Epithelial cell of proximal tubule (primary cell): ENCODE results near the gene SLC6A12. TPM values are rescaled to one million over a fixed set of nuclear protein-coding genes. Genes with fewer than 3 reads are reported as not detected.

Source experiments
- DNase-seq: peaks from one replicate; pipeline ENCODE4 v3.0.0-alpha.2; 2011; ENCODE audit warnings: low read depth
- H3K4me3 ChIP-seq: 2 replicates; pipeline ENCODE4 v1.5.1; 2011; ENCODE audit warnings: low read depth, mild to moderate bottlenecking, low read length
- total RNA-seq: library from RNA; depleted of rRNA; stranded (reverse); fragments of >200 nt; gene quantifications from 2 replicates; pipeline ENCODE4 v1.2.3, GENCODE V29; 2015
- TF ChIP-seq, protein P1 (sequence below): conservative IDR thresholded peaks from 2 replicates; pipeline ENCODE4 v1.5.1; 2012; ENCODE audit warnings: low read depth, mild to moderate bottlenecking, low read length

Gene SLC6A12
- total RNA-seq, 1 donor from 2014 or later: not detected

DNA sequence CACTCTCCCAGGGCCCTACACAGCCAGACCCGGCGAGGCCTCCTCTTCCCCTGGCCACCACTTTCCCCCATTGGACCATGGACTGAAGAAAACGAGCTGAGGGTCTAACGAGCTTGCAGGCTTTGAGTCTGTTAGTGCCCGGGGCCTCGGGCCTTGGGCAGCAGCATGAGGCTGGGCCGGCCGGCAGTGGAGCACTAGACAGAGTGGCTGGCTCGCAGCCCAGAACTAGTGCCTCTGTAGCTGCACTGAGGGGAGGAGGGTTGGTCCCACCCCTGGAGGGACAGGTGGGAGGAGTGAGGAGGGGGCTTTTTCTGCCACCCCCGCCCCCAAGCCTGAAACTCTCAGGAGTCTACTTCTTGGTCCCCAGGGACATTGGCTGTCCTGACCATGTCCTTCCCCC is 38.7 kb downstream of the SLC6A12 start:
- TF ChIP-seq, protein P1, sequence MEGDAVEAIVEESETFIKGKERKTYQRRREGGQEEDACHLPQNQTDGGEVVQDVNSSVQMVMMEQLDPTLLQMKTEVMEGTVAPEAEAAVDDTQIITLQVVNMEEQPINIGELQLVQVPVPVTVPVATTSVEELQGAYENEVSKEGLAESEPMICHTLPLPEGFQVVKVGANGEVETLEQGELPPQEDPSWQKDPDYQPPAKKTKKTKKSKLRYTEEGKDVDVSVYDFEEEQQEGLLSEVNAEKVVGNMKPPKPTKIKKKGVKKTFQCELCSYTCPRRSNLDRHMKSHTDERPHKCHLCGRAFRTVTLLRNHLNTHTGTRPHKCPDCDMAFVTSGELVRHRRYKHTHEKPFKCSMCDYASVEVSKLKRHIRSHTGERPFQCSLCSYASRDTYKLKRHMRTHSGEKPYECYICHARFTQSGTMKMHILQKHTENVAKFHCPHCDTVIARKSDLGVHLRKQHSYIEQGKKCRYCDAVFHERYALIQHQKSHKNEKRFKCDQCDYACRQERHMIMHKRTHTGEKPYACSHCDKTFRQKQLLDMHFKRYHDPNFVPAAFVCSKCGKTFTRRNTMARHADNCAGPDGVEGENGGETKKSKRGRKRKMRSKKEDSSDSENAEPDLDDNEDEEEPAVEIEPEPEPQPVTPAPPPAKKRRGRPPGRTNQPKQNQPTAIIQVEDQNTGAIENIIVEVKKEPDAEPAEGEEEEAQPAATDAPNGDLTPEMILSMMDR: no peak
- H3K4me3 ChIP-seq: no peak overlapping the region

DNA sequence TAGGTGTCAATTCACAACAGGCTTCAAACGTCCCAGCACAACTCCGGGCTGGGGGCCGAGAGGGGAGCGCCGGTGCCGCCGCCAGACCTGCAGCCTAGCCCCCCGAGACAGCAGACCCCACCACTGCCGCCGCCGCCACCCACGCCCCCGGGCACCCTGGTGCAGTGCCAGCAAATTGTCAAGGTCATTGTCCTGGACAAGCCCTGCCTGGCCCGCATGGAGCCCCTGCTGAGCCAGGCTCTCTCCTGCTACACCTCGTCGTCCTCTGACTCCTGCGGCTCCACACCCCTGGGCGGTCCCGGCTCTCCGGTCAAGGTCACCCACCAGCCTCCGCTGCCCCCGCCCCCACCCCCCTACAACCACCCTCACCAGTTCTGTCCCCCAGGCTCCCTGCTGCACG is 39.4 kb downstream of the SLC6A12 start:
- no peak for DNase-seq
- TF ChIP-seq, protein P1: no peak
- H3K4me3 ChIP-seq: no peak overlapping the region

More for the DNA sequence above, 38.7 kb downstream of the SLC6A12 start:
- no peak for DNase-seq

DNA sequence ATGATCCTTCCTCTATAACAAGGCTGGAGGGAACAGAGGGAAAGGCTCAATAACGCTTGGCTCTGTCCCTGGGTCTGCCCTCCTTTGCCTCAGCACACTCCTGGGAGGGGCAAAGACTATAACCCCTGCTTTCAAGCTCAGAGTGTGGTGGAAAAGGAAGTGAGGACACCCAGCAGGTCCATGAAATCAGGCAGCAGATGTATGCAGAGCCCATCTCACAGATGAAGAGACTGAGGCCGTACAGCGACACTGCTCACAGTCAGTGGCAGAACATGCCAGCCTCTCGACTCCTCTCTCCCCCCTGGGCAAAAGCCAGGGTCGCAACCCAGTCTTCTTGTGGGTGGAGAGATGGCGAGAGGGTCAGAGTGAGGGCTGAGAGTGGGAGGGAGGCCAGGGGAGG is 39.8 kb downstream of the SLC6A12 start:
- DNase-seq: no peak
- no peak overlapping the region for H3K4me3 ChIP-seq
- TF ChIP-seq, protein P1: no peak

DNA sequence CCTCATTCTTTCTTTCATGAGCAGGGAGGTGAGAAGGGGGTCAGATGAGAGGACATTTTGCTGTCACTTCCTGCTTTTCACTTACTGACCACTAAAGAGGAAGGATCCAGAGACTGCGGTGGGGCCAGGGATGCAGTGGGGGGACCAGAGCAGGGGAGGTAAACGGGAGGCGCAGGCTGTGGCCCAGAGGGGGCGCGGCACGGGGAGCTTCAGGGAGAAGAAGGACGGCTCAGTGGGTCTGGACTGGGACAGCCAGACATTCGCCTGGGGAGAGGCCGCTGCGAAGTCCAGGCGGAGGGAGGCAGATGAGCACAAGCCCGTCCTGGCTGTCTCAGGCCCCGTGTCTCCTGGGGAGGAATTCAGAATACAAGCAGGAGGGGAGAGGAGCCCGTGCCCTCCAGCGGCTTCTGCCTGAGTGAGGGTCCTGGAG is 41.2 kb downstream of the SLC6A12 start:
- TF ChIP-seq, protein P1: no peak

DNA sequence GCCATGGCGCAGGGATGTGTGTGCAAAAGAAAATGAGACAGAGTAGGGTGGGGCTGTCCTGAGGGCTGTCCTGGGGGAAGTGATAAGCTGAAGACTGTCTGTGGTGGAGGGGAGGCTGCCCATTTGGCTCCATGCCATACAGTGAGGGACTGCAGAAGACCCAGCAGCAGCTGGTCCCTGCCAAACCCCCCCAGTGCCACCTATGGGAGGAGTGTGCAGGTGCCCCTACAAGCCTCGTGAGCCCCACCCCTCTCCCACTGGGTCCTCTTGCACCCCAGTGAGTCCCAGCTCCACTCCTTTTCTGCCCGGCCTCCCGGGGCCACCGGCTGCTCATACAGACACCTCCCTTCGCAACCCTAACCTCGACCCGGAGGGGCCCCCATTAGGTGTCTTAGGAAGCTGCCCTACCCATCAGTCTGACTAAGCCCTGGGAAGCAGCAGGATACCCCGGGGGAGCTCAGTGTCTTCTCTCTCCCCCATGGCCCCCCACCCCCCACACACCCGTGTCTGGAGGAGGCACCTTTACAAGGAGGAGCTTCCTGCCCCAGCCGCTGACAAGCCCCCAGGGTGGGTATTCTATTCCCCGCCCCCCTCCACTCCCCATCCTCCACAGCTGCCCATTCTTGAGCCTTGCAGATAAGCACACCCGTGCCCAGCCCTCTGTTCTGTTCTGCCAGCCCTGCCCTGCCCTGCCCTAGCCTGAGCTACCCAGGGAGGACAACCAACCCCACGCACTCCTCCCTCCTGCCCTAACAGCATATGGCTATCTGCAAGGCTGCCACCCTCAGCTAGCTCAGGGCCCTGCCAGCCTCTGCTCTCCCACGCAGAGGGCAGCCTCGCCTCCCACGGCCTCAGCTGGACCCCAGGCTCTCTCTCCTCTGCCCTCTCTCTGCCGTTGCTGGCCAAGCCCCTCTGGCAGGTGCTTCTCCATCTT is 41.9 kb downstream of the SLC6A12 start:
- no peak for DNase-seq
- no peak overlapping the region for H3K4me3 ChIP-seq
- TF ChIP-seq, protein P1: no peak

More for the DNA sequence above, 41.2 kb downstream of the SLC6A12 start:
- DNase-seq: no peak
- no peak overlapping the region for H3K4me3 ChIP-seq

DNA sequence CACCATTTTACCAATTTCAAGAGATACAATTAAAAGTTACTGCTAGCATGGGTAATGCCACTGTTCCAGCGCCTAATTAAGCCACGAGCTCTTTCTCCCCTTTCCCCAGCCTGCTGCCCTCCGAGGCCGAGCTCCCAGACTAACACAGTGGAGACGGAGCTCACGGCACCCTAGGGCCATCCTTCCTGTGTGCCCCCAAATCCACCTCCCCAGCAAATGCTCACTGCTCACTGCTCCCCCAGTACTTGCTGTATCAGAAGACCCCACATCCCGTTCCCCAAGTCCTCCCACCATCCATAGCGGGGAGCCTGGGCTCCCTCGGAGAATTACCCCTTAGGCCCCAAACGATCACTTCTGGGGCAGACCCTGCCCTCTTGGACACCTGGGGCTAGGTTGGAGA is 42.7 kb downstream of the SLC6A12 start:
- no peak for DNase-seq
- TF ChIP-seq, protein P1: no peak
- H3K4me3 ChIP-seq: no peak overlapping the region
